Stimulated activated CD8-positive, alpha-beta memory T cell treated with anti-CD3 and anti-CD28 coated beads, Interleukin-2, amount 100 ng/mL, for 1 hour (primary cell): ENCODE results near the gene CCDC157.
"Not testable (repeated sequence)": the region's sequence is repeated elsewhere in the genome, so short reads cannot be mapped to it uniquely, and the experiment has no call there.

Experiments used
- DNase-seq, 2 donors: peaks; one replicate each; pipeline ENCODE4 v3.0.0-alpha.2; 2020; ENCODE audit warnings: low read depth in 2 of 2

CCDC157 gene

GRCh38 chr22:30390974-30391691, 34.3 kb downstream of the CCDC157 start:
- DNase-seq, result peak; percentile 46 to 62

GRCh38 chr22:30392661-30393321, 36.0 kb downstream of the CCDC157 start:
- no peak for DNase-seq

DNA sequence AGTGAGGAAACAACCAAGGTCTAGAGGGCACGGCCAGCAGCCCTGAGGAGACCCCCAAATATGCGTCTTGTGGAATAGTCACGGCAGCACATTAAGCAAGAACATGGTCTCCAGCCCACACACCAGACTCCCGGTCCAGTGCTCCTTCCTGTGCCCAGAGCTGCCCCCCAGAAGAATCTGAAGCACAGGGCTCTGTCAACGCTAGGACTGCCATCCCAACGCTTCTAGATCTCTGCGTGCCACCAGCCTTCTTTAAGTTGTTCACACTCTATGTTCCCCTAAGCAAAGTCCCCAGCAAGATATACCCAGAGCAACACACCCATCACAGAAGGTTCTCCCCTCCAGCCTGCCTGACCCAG, 36.5 kb downstream of the CCDC157 start:
- DNase-seq, result no peak

- DNase-seq, result no peak
These were observed 37.1 kb downstream of the CCDC157 start for GRCh38 chr22:30393885-30394284.

DNA sequence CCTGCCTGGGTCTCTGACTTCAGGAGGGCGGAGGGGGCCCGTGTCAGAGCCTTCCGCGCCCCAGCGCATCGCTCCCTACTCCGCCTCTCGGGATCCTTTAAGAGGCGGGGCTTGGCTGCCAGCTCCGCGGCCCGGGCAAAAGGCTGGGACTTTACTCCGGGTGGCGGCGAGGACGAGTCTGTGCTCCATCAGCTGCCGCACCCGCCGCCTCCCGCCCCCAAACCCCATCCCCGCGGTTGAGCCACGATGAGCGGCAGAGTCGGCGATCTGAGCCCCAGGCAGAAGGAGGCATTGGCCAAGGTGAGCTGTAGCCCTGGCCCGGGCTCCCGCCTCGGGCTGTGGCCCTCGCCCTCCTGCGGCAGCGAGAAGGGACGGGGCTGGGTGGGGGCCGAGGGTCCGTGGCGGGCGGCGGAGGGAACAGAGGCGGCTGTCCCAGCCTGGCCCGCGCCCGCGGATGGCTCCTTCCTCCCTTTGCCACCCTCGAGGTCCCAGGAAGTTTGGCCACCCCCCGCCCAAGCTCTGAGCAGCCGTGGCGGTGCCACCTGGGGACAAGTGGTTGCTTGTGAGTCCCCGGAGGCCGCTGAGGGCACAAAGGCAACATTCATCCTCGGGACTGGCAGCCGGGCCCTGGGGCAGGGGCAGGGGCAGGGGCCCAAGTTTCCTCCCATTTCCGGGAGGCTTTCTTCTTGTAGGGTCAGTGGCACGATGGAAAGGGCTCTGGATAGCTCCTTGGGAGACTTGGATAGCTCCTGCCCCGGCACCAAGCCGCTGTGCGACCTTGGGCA, 40.3 kb downstream of the CCDC157 start, which contains the start of gene SEC14L2:
Gene SEC14L2 (plus strand): TSS at position 148 of the 785 bp plus-strand sequence. CDS start 99 bp downstream, at position 247.
- peak in 1 of 2 donors; percentile 23 for DNase-seq

GRCh38 chr22:30397656-30398635, 41.1 kb downstream of the CCDC157 start:
- no peak for DNase-seq

DNA sequence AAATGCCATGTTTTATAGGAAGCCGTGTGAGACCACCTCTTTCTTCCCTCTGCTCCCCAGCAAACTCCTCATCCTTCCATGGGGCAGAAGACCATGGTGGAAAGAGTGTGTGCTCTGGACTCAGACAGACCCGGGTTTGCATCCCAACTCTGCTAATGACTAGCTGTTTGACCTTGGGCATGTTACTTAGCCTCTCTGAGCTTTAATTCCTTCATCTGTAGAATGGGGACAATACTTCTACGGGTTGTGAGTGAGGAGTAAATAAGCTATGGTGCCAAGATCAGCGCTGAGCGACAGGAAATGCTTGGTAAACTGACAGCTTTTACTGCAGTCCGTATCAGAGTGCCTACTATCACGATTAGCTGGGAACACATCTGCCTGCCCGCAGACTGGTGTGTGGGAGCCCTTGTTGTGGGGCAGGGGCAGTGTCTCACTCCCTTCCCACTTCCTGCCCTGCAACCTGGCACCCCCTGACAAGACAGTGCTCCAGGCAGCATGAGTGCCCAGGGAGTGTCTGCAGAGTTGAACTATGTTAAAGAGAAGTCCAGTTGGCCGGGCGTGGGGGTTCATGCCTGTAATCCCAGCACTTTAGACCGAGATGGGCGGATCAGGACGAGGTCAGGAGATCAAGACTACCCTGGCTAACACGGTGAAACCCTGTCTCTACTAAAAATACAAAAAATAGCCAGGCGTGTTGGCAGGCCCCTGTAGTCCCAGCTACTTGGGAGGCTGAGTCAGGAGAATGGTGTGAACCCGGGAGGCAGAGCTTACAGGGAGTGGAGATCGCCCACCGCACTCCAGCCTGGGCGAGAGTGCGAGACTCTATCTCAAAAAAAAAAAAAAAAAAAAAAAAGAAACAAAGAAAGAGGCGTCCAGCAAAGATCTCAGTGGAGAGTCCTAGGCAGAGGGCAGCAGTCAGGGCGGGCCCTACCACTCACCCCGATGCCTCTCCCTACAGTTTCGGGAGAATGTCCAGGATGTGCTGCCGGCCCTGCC, 42.2 kb downstream of the CCDC157 start:
- DNase-seq, result no peak

DNA sequence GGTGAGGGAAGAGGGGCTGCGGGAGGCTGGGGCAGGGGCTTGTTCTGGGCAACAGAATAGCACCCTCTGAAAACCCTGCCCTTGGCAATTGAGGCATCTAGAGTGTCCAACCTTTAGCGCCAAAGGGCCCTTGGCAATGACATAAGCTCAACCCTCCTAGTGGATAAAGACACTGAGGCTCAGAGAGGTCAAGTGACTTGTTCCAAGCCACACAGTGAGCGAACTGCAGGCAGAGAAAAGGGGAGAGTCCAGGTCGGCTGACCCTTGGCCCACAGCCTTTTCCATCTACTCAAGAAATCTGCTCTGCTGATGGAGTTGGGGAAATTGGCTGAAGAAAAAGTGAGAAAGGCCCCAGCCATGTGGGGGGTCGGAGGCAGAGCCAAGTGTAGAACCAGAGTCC, 42.9 kb downstream of the CCDC157 start:
- no peak for DNase-seq

DNA sequence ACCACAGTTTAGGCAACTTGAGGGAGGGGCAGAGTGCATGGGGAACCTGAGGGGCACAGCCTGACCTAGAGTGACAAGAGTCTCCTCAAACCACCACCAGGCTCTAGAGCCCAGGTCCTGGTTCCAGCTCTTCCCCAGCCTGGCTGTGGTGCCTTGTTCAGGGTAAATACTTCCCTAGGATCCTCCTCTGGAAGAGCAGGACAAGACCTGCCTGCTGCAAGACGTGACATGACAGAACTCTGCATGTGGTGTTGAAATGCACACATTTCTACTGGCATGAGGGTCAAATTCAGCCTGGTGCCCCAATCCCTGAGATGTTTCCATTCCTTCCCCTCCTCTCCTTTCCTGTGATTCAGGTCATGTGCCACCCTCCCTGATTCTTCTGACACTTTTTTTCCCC, 43.4 kb downstream of the CCDC157 start:
- DNase-seq, result no peak

DNA sequence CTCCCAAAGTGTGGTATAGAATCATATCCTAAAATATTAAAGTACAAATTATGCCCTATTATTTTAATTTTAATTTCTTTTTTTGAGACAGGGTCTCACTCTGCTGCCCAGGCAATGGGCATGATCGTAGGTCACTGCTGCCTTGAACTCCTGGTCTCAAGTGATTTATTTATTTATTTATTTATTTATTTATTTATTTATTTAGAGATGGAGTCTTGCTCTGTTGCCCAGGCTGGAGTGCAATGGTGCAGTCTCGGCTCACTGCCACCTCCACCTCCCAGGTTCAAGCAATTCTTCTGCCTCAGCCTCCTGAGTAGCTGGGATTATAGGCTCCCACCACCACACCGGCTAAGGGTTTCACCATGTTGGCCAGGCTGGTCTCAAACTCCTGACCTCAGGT, 44.2 kb downstream of the CCDC157 start:
- not testable (repeated sequence) for DNase-seq

- DNase-seq, result no peak
These were observed 45.4 kb downstream of the CCDC157 start for GRCh38 chr22:30402028-30402765.

DNA sequence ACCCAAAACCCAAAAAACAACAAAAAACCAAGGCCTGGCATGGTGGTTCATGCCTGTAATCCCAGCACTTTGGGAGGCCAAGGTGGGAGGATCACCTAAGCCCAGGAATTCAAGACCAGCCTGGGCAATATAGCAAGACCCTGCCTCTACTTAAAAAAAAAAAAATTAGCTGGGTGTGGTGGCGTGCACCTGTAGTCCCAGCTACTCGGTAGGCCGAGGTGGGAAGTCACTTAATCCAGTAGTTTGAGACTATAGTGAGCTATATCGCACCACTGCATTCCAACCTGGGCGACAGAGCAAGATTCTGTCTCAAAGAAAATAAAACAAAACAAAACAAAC, 45.9 kb downstream of the CCDC157 start:
- DNase-seq, result not testable (repeated sequence)

DNA sequence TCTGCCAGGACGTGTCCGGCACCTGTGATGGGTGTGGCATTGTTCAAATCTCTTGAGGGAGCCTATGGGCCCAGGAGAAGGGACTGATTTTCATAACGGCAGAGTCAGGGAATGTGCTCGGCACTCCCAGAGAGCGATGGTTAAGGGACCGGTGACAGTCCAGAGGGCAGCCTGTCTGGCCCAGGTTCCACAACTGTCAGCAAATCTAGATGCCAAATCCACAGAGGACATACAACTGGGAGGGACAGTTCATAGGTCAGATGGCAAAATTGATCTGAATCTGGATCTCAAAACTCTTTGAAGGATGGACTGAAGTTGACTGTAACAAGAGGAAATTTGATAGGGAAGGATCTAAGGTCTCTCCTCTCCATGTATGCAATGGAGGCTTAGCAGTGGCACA, 47.5 kb downstream of the CCDC157 start:
- no peak for DNase-seq

- no peak for DNase-seq
These were observed 48.9 kb downstream of the CCDC157 start for GRCh38 chr22:30405731-30406130.

- DNase-seq, result no peak
These were observed 49.6 kb downstream of the CCDC157 start for GRCh38 chr22:30406400-30406799.

DNA sequence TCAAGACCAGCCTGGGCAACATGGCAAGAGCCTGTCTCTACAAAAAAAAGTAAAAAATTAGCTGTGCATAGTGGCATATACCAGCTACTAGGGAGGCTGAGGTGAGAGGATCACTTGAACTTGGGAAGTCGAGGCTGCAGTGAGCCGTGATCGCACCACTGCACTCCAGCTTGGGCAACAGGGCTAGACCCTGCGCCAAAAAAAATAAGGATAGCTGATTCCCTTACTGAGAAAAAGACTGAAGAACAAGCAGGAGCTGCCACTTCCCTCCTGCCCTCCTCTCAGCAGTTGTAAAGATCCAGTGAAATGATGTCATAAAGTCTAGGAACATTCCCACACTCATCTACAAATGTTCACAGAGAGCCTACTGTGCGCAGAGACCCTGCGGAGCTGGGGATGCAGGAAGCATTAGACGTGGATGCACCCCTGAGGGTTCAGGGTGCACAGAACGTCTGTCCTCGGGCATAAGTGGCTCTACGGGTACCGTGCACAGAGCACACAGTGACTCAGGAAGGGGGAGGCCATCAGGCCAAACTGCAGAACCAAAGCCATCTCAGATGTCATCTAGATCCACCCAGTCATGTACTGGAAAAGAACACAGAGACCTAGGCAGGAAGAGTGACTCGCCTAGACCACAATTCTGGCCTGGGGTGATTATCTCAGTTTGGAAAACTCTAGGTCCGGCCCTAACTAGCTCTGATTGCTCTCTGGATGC, 51.7 kb downstream of the CCDC157 start:
- DNase-seq, result no peak

- DNase-seq, result no peak
These were observed 55.0 kb downstream of the CCDC157 start for GRCh38 chr22:30411780-30412179.

- DNase-seq, result no peak
These were observed 56.2 kb downstream of the CCDC157 start for GRCh38 chr22:30413001-30413400.
